Activated naive CD4-positive, alpha-beta T cell treated with anti-CD3 and anti-CD28 coated beads for 36 hours (primary cell): Measurements from ENCODE around the gene CWC15. TPM values are rescaled to one million over a fixed set of nuclear protein-coding genes. Genes with fewer than 3 reads are reported as not detected.
"Not testable (repeated sequence)": the region's sequence is repeated elsewhere in the genome, so short reads cannot be mapped to it uniquely, and the experiment has no call there.

Source experiments
- CTCF ChIA-PET: fragments of 350-600 bp; sonication (Branson Sonifier 250); formaldehyde crosslinking; loops from one replicate; lab custom pipeline; 2021; ENCODE audit warnings: antibody characterized with exemption; lab: Charles Lee
- DNase-seq: peaks from one replicate; pipeline ENCODE4 v3.0.0-alpha.2; 2020
- H3K27ac Mint-ChIP-seq: one replicate; pipeline ENCODE4 v1.8.0; 2021; ENCODE audit warnings: mild to moderate bottlenecking, mixed read lengths
- H3K27me3 Mint-ChIP-seq: one replicate; pipeline ENCODE4 v1.8.0; 2021; ENCODE audit warnings: low read depth, mixed read lengths
- H3K36me3 Mint-ChIP-seq: one replicate; pipeline ENCODE4 v1.8.0; 2021; ENCODE audit warnings: low read depth, mixed read lengths
- H3K4me1 Mint-ChIP-seq: one replicate; pipeline ENCODE4 v1.8.0; 2021; ENCODE audit warnings: low read depth, mixed read lengths
- H3K4me3 Mint-ChIP-seq: one replicate; pipeline ENCODE4 v1.8.0; 2021; ENCODE audit warnings: mild to moderate bottlenecking, moderate library complexity, mixed read lengths
- H3K9me3 Mint-ChIP-seq: one replicate; pipeline ENCODE4 v1.8.0; 2021; ENCODE audit warnings: mixed read lengths
- intact Hi-C: fragments of 100-400 bp; cut with micrococcal nuclease; formaldehyde crosslinking; loops from one replicate; pipeline ENCODE4 v1.15.1; 2023
- total RNA-seq, 2 experiments: library from RNA; stranded (reverse); gene quantifications; one replicate each; pipeline ENCODE4 v1.2.3, GENCODE V29; 2021

CWC15 gene
- total RNA-seq: 10 to 100 TPM; 70.6 to 72.3 TPM

- CTCF ChIA-PET: interaction anchor here (0.6 to 1.8 kb wide), 3 partner anchors 94 to 1238 kb away, joined by 3 to 6 read pairs (median 3); partner anchors contain the start of gene SRSF8
- H3K9me3 Mint-ChIP-seq: no peaks in the 10 kb centered on the region
- H3K27ac Mint-ChIP-seq: peak within 1 kb of the TSS; percentile 89
- intact Hi-C loops: loop anchor here (1.0 to 10.0 kb wide), 16 partner anchors 48 to 1776 kb away; partner anchors contain the start of genes ANKRD49, C11orf54, CCDC82 and CEP57
- peak; percentile 97 for DNase-seq
- peaks cover 24% of the 10 kb centered on the region for H3K36me3 Mint-ChIP-seq
- peaks cover 38% of the 10 kb centered on the region for H3K4me1 Mint-ChIP-seq
- no peaks in the 10 kb centered on the region for H3K27me3 Mint-ChIP-seq
- peak within 1 kb of the TSS; percentile 97 for H3K4me3 Mint-ChIP-seq
Observed at GRCh38 chr11:94973099-94973968, at the start of gene CWC15, which contains the start of gene KDM4D. CWC15 (minus strand) TSS chr11:94973556; CDS start chr11:94972185, 1,371 bp downstream. KDM4D (plus strand) TSS chr11:94973709; CDS start chr11:94997373, 23,664 bp downstream.

GRCh38 chr11:95021468-95021867, 48.1 kb upstream of the CWC15 start:
- H3K27ac Mint-ChIP-seq, H3K4me1 Mint-ChIP-seq, DNase-seq, CTCF ChIA-PET, intact Hi-C loops, H3K36me3 Mint-ChIP-seq, H3K4me3 Mint-ChIP-seq, H3K9me3 Mint-ChIP-seq, H3K27me3 Mint-ChIP-seq: not testable (repeated sequence)

- no peak for DNase-seq
- CTCF ChIA-PET: interaction anchor here (0.7 kb wide), 2 partner anchors 11 to 355 kb away, joined by 3 read pairs; no protein-coding TSS in a partner anchor
- H3K27ac Mint-ChIP-seq: no peak overlapping the region
- intact Hi-C loops: no loop called here
- H3K4me1 Mint-ChIP-seq: no peaks in the 10 kb centered on the region
- H3K36me3 Mint-ChIP-seq: no peaks in the 10 kb centered on the region
- H3K9me3 Mint-ChIP-seq: no peaks in the 10 kb centered on the region
- H3K27me3 Mint-ChIP-seq: no peaks in the 10 kb centered on the region
- H3K4me3 Mint-ChIP-seq: no peak overlapping the region
Observed at GRCh38 chr11:95016139-95016538, 42.8 kb upstream of the CWC15 start.

- DNase-seq: no peak
- H3K4me3 Mint-ChIP-seq: no peak overlapping the region
- H3K4me1 Mint-ChIP-seq: no peaks in the 10 kb centered on the region
- H3K27me3 Mint-ChIP-seq: peaks cover 4% of the 10 kb centered on the region
- H3K9me3 Mint-ChIP-seq: no peaks in the 10 kb centered on the region
- intact Hi-C loops: no loop called here
- H3K36me3 Mint-ChIP-seq: no peaks in the 10 kb centered on the region
- CTCF ChIA-PET: no interaction called here
- no peak overlapping the region for H3K27ac Mint-ChIP-seq
Observed at GRCh38 chr11:95014184-95014821, 40.9 kb upstream of the CWC15 start.

GRCh38 chr11:95011376-95011775, 38.0 kb upstream of the CWC15 start:
- Mint-ChIP-seq H3K27ac (no peak overlapping the region), H3K27me3 (peaks cover 7% of the 10 kb centered on the region), H3K9me3 (no peaks in the 10 kb centered on the region), H3K4me1 (no peaks in the 10 kb centered on the region), H3K4me3 (no peak overlapping the region), H3K36me3 (no peaks in the 10 kb centered on the region)
- intact Hi-C loops: no loop called here
- no peak for DNase-seq
- CTCF ChIA-PET: no interaction called here

GRCh38 chr11:95005642-95006041, 32.3 kb upstream of the CWC15 start:
- Mint-ChIP-seq H3K4me1 (no peaks in the 10 kb centered on the region), H3K27ac (no peak overlapping the region), H3K9me3 (no peaks in the 10 kb centered on the region), H3K36me3 (no peaks in the 10 kb centered on the region), H3K4me3 (no peak overlapping the region), H3K27me3 (peaks cover 4% of the 10 kb centered on the region)
- DNase-seq: no peak
- intact Hi-C loops: no loop called here
- CTCF ChIA-PET: interaction anchor here (0.6 kb wide), 1 partner anchor 10 kb away, joined by 3 read pairs; no protein-coding TSS in a partner anchor

- intact Hi-C loops: no loop called here
- no peak overlapping the region for H3K27ac Mint-ChIP-seq
- H3K4me3 Mint-ChIP-seq: no peak overlapping the region
- no peaks in the 10 kb centered on the region for H3K9me3 Mint-ChIP-seq
- H3K27me3 Mint-ChIP-seq: no peaks in the 10 kb centered on the region
- CTCF ChIA-PET: no interaction called here
- H3K36me3 Mint-ChIP-seq: peaks cover 1% of the 10 kb centered on the region
- DNase-seq: no peak
- H3K4me1 Mint-ChIP-seq: no peaks in the 10 kb centered on the region
Observed at GRCh38 chr11:95003716-95004115, 30.4 kb upstream of the CWC15 start.

- no peaks in the 10 kb centered on the region for H3K9me3 Mint-ChIP-seq
- H3K27ac Mint-ChIP-seq: no peak overlapping the region
- H3K4me3 Mint-ChIP-seq: no peak overlapping the region
- no peaks in the 10 kb centered on the region for H3K4me1 Mint-ChIP-seq
- H3K27me3 Mint-ChIP-seq: no peaks in the 10 kb centered on the region
- CTCF ChIA-PET: no interaction called here
- intact Hi-C loops: no loop called here
- H3K36me3 Mint-ChIP-seq: peaks cover 2% of the 10 kb centered on the region
- no peak for DNase-seq
Observed at GRCh38 chr11:94998285-94998684, 24.9 kb upstream of the CWC15 start.

GRCh38 chr11:94997437-94997836, 24.1 kb upstream of the CWC15 start:
- Mint-ChIP-seq H3K9me3 (no peaks in the 10 kb centered on the region), H3K4me1 (no peaks in the 10 kb centered on the region), H3K27ac (no peak overlapping the region), H3K27me3 (no peaks in the 10 kb centered on the region), H3K4me3 (no peak overlapping the region), H3K36me3 (peaks cover 2% of the 10 kb centered on the region)
- DNase-seq: no peak
- CTCF ChIA-PET: no interaction called here
- intact Hi-C loops: no loop called here

GRCh38 chr11:94993400-94993943, 20.1 kb upstream of the CWC15 start:
- intact Hi-C loops: no loop called here
- CTCF ChIA-PET: no interaction called here
- no peak for DNase-seq
- H3K27ac Mint-ChIP-seq: no peak overlapping the region
- H3K4me1 Mint-ChIP-seq: no peaks in the 10 kb centered on the region
- no peak overlapping the region for H3K4me3 Mint-ChIP-seq
- no peaks in the 10 kb centered on the region for H3K9me3 Mint-ChIP-seq
- peaks cover under 1% of the 10 kb centered on the region for H3K36me3 Mint-ChIP-seq
- H3K27me3 Mint-ChIP-seq: peaks cover 8% of the 10 kb centered on the region

GRCh38 chr11:94988748-94989147, 15.4 kb upstream of the CWC15 start:
- Mint-ChIP-seq H3K4me3 (no peak overlapping the region), H3K4me1 (no peaks in the 10 kb centered on the region), H3K36me3 (no peaks in the 10 kb centered on the region), H3K27me3 (peaks cover 18% of the 10 kb centered on the region), H3K9me3 (no peaks in the 10 kb centered on the region), H3K27ac (no peak overlapping the region)
- CTCF ChIA-PET: no interaction called here
- intact Hi-C loops: no loop called here
- DNase-seq: no peak

- H3K4me1 Mint-ChIP-seq: no peaks in the 10 kb centered on the region
- CTCF ChIA-PET: no interaction called here
Observed at GRCh38 chr11:94987378-94987777, 14.0 kb upstream of the CWC15 start.

More at GRCh38 chr11:94987378-94987777, 14.0 kb upstream of the CWC15 start:
- H3K4me3 Mint-ChIP-seq: no peak overlapping the region
- intact Hi-C loops: no loop called here
- H3K9me3 Mint-ChIP-seq: no peaks in the 10 kb centered on the region
- H3K27me3 Mint-ChIP-seq: peaks cover 18% of the 10 kb centered on the region
- no peak overlapping the region for H3K27ac Mint-ChIP-seq
- DNase-seq: no peak
- no peaks in the 10 kb centered on the region for H3K36me3 Mint-ChIP-seq
